ENCODE results near the gene MYOD1.

Gene MYOD1

DNA sequence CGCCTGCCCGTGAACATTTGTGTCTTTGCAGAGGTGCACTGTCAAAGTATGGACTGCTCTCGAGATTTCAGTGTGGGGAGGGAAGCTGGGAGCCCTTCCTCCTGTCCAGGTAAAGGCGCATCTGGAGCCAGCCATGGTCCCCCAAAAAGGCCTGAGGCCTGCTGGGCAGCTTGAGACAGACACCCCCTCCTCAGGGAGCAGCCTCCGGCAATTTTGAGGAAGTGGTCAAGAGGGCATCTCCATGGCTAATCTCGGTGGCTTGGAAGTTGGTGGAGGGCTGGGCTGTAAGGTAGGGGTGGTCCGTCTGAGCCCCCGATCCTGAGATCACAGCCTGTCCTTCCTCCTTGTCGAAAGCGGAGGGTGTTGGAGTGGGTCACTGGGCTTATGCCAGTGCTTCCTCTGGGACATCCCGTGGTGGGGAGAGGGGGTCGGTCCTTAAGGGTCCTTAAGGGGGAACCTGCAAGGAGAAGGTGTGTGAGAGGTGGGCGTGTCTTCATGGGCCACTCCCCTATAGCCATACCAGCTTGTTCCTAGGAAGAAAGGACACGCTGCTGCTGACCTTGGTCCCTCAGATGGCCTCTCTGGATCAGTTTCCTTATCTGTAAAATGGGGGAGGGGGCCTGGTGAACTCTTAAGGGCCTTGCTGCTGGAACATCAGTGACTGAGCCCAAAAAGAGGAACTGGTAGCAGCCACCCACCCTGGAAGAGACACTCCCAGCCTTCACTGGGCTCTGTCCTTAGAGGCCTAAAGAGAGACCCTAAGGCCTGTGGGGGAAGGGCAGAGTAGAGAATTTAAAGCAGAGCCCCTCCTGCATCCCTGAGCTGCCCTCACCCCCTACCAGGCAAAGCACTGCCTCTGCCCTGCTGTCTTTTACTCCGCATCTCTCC, 17.8 kb downstream of the MYOD1 start:
- in situ Hi-C loops (cut with HindIII; ENCODE audit: low pct_ligation_motif_present, low sequenced_read_pairs) = loop anchor here (25.0 kb wide), 1 partner anchor 250 kb away; no protein-coding TSS in a partner anchor
- Histone ChIP-seq H3K27me3 (replicated peaks) (peaks cover 36% of the 10 kb centered on the region), H3K4me3 (ENCODE audit: low read depth, low read length) (no peak overlapping the region), H3K36me3 (replicated peaks) (no peaks in the 10 kb centered on the region), H3K27ac (no peak overlapping the region)
- TF ChIP-seq, protein P1, sequence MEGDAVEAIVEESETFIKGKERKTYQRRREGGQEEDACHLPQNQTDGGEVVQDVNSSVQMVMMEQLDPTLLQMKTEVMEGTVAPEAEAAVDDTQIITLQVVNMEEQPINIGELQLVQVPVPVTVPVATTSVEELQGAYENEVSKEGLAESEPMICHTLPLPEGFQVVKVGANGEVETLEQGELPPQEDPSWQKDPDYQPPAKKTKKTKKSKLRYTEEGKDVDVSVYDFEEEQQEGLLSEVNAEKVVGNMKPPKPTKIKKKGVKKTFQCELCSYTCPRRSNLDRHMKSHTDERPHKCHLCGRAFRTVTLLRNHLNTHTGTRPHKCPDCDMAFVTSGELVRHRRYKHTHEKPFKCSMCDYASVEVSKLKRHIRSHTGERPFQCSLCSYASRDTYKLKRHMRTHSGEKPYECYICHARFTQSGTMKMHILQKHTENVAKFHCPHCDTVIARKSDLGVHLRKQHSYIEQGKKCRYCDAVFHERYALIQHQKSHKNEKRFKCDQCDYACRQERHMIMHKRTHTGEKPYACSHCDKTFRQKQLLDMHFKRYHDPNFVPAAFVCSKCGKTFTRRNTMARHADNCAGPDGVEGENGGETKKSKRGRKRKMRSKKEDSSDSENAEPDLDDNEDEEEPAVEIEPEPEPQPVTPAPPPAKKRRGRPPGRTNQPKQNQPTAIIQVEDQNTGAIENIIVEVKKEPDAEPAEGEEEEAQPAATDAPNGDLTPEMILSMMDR (IDR thresholded peaks at IDR 0.05; ENCODE audit: low read depth, low read length, missing control alignments) = no peak
- no peak for DNase-seq

DNA sequence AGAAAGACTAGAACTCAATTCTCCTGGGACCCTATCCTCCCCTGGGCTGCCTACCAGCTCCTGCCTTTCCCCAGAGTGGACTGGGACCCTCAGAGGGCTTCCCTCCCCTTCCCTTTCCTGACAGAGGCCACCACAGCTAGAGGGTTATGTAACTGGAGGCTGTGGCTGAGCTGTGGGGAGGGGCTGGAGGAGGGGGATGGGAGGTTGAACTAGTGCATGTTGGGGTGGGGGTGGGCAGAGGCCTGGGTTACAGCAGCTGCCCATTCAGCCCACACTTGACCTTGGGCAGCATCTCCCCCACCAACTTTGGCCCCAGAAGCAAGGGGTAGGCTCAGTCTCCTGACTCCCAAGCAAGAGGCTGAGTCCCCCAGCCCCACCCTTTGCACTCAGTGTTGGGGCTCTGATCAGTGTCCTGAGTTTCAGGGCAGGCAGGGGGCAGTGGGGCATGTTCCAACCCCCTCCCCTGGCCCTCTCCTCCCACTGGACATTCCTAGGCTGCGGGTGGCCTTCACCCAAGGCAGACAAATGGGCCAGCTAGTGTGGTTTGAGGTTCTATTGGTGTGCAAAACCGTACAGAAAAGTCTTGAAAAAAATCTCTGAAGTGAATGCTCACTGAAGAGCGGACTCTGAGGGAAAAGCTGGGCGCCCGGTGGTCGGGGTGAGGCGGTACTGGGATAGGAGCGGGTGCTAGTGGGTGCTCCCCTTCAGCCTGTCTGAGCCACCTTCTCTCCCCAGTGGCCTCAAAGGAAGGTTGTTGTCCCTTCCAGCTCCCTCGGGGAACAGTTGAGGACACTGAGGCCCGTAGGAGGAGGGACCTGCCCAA, 19.0 kb downstream of the MYOD1 start:
- TF ChIP-seq, protein P1 (IDR thresholded peaks at IDR 0.05; ENCODE audit: low read depth, low read length, missing control alignments) = no peak
- Histone ChIP-seq H3K27ac (no peak overlapping the region), H3K27me3 (replicated peaks) (peaks cover 36% of the 10 kb centered on the region), H3K36me3 (replicated peaks) (no peaks in the 10 kb centered on the region), H3K4me3 (ENCODE audit: low read depth, low read length) (no peak overlapping the region)
- in situ Hi-C loops (cut with HindIII; ENCODE audit: low pct_ligation_motif_present, low sequenced_read_pairs) = loop anchor here (25.0 kb wide), 1 partner anchor 249 kb away; no protein-coding TSS in a partner anchor
- DNase-seq = no peak

DNA sequence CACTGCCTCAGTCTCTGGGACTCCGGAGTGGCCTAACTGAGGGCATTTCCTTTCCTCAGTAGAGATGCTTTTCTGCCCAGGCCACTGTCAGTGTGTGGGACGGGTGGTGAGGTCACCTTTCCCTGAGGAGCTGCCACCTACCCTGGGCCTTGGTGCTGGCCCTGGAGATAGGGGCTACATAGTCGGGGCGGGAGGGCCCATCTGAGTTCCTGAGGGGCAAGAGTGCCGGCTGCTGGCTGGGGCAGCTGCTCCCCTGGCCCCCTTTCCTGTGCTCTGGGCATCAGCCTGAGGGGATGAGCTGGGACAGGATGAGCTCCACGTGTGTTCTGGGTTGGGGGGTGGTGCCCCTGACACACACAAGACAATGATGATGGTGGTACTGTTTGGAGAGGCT, 20.6 kb downstream of the MYOD1 start:
- in situ Hi-C loops (cut with HindIII; ENCODE audit: low pct_ligation_motif_present, low sequenced_read_pairs) = loop anchor here (25.0 kb wide), 1 partner anchor 247 kb away; no protein-coding TSS in a partner anchor
- Histone ChIP-seq H3K27ac (no peak overlapping the region), H3K36me3 (replicated peaks) (no peaks in the 10 kb centered on the region), H3K27me3 (replicated peaks) (peaks cover 36% of the 10 kb centered on the region), H3K4me3 (ENCODE audit: low read depth, low read length) (no peak overlapping the region)
- TF ChIP-seq, protein P1 (IDR thresholded peaks at IDR 0.05; ENCODE audit: low read depth, low read length, missing control alignments) = no peak
- DNase-seq = no peak

DNA sequence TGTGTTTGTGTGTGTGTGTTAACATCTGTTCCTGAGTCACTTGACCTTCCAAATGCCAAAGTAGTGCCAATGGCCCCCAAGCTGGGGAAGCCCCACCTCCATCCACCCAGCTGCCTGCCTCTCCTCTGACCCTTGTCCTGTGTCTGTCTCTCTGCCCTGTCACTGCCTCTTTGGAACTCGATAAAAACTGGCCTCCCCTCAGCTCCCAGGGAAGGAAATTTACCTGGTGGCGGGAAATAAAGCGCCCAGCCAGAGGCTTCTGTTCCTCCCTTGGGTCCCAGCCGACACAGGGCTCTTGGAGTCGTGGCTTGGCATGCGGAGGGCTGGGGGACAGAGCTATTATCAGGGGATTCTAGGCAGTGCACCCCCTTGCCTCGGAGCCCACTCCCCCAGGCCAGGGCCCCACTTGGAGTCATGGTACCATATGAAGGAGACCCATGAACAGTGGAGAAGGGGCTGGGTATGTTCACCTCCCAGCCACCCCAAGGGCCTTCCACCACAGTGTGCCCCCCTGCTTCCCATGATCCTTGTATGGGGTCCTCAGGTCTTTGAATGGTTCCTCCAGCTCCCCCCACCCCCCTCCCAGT, 21.4 kb downstream of the MYOD1 start:
- in situ Hi-C loops (cut with HindIII; ENCODE audit: low pct_ligation_motif_present, low sequenced_read_pairs) = loop anchor here (25.0 kb wide), 1 partner anchor 247 kb away; no protein-coding TSS in a partner anchor
- no peaks in the 10 kb centered on the region for H3K36me3 ChIP-seq (replicated peaks)
- H3K4me3 ChIP-seq (ENCODE audit: low read depth, low read length) = no peak overlapping the region
- peaks cover 34% of the 10 kb centered on the region for H3K27me3 ChIP-seq (replicated peaks)
- DNase-seq = no peak
- TF ChIP-seq, protein P1 (IDR thresholded peaks at IDR 0.05; ENCODE audit: low read depth, low read length, missing control alignments) = no peak
- no peak overlapping the region for H3K27ac ChIP-seq

DNA sequence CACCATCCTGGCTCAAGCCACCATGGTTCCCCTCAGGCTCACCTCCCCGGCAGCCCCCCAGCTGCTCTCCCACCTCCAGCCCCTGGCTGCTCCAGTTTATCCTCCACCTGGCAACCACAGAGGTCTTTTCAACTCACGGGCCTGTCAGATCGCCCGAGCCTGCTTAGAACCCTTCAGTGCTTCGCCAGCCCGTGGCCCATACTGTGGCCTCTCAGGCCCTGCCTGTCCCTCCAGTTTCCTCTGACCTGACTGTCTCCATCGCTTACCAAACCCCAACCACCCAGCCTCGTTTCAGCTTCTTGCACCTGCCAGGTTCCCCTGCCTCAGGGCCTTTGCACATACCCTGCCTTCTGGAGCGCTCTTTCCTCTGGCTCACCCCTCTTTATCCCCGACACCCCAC, 22.1 kb downstream of the MYOD1 start:
- TF ChIP-seq, protein P1 (IDR thresholded peaks at IDR 0.05; ENCODE audit: low read depth, low read length, missing control alignments) = no peak
- Histone ChIP-seq H3K27me3 (replicated peaks) (peaks cover 26% of the 10 kb centered on the region), H3K36me3 (replicated peaks) (no peaks in the 10 kb centered on the region), H3K4me3 (ENCODE audit: low read depth, low read length) (no peak overlapping the region), H3K27ac (no peak overlapping the region)
- in situ Hi-C loops (cut with HindIII; ENCODE audit: low pct_ligation_motif_present, low sequenced_read_pairs) = loop anchor here (25.0 kb wide), 1 partner anchor 246 kb away; no protein-coding TSS in a partner anchor
- DNase-seq = no peak
